ENCODE data around the gene PRKCA.

DNA sequence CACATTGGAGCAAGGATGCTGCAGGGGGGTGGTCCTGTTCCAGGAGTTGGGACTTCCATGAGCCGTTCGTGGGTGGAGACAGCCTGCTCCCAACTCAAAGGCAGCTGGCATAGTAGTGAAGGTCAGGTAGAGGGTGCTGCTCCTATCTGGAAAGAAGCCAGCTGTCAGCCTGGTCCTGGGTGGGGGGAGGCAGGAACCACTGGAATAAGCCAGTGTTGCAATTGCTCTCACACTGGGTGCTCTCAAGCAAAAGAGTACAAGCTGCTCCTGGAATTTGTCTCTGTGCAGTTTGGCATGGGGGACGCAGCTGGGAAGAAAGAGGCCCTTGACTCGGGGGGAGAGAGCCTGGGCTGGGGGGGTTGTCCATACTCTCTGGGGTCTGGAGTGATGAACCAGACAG, 541.2 kb downstream of the PRKCA start:
- TF ChIP-seq, protein P1, sequence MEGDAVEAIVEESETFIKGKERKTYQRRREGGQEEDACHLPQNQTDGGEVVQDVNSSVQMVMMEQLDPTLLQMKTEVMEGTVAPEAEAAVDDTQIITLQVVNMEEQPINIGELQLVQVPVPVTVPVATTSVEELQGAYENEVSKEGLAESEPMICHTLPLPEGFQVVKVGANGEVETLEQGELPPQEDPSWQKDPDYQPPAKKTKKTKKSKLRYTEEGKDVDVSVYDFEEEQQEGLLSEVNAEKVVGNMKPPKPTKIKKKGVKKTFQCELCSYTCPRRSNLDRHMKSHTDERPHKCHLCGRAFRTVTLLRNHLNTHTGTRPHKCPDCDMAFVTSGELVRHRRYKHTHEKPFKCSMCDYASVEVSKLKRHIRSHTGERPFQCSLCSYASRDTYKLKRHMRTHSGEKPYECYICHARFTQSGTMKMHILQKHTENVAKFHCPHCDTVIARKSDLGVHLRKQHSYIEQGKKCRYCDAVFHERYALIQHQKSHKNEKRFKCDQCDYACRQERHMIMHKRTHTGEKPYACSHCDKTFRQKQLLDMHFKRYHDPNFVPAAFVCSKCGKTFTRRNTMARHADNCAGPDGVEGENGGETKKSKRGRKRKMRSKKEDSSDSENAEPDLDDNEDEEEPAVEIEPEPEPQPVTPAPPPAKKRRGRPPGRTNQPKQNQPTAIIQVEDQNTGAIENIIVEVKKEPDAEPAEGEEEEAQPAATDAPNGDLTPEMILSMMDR (IDR thresholded peaks at IDR 0.05) = no peak
- no peak for TF ChIP-seq POLR2A (IDR thresholded peaks at IDR 0.05)
